GM18870 (cell line): ENCODE measurements around the gene PRKAG2.

Experiments used
- ATAC-seq: cut with Tn5 transposase; IDR thresholded peaks from one replicate; pipeline ENCODE4 v1.9.1; 2021; ENCODE audit warnings: moderate library complexity; ENCODE audit not compliant: unreplicated experiment

Gene PRKAG2

GRCh38 chr7:151608031-151608551, 268.8 kb downstream of the PRKAG2 start:
- no peak for ATAC-seq

- no peak for ATAC-seq
Measured at GRCh38 chr7:151607464-151607867, 269.4 kb downstream of the PRKAG2 start.

GRCh38 chr7:151603951-151604350, 273.0 kb downstream of the PRKAG2 start:
- ATAC-seq, result no peak

GRCh38 chr7:151601521-151602305, 275.2 kb downstream of the PRKAG2 start:
- ATAC-seq, result no peak

DNA sequence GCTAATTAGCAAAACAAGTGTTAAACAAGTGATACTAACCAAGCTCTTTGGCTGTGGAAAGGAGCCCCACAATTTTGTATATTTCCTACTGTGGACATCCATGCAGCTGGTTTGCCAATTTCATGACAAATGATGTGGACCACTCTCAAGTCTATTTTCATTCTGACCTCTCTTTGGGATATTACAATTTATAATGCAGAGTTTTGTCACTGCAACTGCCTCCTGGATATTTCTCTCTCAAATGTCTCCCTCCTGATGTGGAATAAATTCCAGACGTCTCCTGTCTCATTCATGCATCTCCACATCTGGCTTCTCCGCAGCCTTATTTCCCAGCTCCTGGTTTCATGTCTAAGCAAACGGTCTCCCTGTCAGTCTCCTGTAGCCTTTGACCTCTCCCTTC, 276.6 kb downstream of the PRKAG2 start:
- ATAC-seq, result no peak

GRCh38 chr7:151599401-151600227, 277.3 kb downstream of the PRKAG2 start:
- ATAC-seq, result no peak

- no peak for ATAC-seq
Measured at GRCh38 chr7:151597541-151598444, 279.1 kb downstream of the PRKAG2 start.

DNA sequence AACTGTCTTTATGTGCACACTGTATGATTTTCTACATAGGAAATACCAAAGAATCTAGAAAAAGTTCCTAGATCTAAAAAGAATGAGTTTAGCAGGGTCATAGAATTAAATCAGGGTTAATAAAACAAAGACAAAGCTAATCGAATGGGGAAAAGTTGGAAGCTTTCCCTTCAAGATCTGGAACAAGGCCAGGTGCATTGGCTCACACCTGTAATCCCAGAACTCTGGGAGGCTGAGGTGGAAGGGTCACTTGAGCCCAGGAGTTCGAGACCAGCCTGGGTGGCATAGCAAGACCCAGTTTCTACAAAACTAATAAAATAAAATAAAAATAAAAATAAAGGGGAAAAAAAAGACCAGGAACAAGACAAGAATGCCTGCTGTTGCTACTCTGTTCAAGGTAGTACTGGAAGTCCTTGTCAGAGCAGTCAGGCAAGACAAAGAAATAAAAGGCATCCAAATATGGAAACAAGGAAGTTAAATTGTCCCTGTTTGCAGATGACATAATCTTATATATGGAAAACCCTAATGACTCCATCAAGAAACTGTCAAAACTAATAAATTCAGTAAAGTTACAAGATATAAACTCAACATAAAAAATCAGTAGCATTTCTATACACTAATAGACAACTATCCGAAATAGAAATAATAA, 281.1 kb downstream of the PRKAG2 start:
- no peak for ATAC-seq

GRCh38 chr7:151592868-151593486, 283.9 kb downstream of the PRKAG2 start:
- ATAC-seq, result no peak

DNA sequence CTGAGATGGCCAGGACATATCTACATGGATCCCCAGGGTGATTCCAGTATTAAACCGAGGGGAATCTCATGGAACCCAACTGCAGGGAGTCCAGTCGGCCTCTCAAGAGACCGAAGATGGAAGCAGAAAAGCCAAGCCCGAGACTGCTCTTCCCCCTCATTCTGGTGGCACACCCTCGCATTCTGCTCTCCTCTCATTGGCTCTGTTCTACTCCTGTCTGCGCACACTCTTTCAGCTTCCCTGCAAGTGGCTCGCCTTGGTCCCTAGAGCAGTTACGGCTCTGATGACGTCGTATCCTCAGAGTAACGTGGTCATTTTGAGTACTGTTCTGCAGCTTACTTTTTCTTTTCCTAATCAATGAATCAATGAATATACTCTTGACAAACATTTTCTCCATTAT, 284.6 kb downstream of the PRKAG2 start:
- no peak for ATAC-seq

GRCh38 chr7:151591866-151592265, 285.0 kb downstream of the PRKAG2 start:
- ATAC-seq, result no peak

DNA sequence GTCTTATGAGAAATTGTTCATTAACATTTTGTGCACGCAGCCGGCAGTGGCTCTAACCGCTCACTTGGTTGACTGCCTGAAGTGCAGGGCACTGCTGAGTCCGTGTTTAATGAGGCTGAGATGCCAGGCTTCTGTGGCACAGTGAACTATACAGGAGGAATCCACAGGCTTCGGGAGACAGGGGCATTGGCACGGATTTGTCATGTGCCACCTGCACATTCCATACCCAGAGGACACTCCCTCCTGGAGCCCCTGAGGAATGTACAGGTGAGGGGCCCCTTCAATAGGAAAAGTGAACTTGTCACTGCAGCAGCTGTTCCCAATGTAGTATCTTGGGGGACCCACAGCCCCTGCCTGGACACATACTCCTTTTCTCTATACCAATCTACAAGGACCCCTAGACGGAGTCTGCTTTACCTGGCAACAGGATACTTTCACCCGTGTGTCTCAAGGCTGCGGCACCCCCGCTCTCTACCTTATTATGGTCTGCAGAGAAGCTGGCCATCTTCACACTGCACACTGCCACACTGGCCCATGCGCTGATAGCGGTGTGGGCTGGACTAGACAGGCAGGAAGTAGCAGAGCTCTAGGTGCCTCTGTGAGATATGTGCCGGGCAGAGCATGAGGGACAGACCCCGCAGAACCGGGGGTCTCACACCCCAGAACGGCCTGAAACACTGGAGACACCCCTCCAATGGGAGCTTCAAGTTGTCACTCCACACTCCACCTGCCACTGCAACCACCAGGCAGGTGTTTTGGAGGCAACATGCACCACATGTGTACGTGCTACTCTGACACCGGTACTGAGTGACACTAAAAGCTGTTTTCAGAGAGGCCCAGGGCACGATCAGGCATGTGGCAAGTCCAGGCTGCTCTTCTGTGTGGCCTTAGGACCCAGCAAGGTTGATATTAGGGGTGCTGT, 285.8 kb downstream of the PRKAG2 start:
- ATAC-seq, result no peak

GRCh38 chr7:151590071-151590849, 286.7 kb downstream of the PRKAG2 start:
- no peak for ATAC-seq

GRCh38 chr7:151588982-151589381, 287.9 kb downstream of the PRKAG2 start:
- ATAC-seq, result no peak

DNA sequence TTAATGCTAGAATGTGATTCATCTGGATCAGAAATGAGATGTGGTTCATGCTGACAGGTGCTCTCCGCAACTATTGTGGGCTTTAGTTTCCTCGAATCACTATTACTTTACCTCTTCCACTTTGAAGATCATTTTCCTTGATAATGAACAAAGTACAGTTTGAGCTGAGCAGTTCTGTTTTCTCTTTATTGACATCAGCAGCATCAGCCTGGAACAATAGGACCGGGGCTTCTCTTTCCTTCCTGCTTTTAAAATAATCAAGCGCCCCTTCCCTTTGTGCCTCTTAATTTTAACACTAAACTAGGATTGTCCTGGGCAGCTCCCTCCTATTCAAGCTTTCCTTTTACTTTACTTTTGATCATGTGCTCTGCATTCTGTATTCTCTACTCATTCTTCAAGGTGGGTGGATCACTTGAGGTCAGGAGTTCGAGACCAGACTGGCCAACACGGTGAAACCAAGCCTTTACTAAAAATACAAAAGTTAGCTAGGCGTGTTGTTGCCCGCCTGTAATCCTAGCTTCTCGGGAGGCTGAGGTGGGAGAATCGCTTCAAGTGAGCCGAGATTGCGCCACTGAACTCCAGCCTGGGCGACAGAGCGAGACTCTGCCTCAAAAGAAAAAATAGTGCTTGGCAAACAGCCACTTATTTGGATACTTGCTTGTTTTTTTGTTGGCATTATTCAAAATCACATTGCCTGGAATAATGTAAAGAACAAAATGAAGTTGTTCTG, 290.2 kb downstream of the PRKAG2 start:
- no peak for ATAC-seq

DNA sequence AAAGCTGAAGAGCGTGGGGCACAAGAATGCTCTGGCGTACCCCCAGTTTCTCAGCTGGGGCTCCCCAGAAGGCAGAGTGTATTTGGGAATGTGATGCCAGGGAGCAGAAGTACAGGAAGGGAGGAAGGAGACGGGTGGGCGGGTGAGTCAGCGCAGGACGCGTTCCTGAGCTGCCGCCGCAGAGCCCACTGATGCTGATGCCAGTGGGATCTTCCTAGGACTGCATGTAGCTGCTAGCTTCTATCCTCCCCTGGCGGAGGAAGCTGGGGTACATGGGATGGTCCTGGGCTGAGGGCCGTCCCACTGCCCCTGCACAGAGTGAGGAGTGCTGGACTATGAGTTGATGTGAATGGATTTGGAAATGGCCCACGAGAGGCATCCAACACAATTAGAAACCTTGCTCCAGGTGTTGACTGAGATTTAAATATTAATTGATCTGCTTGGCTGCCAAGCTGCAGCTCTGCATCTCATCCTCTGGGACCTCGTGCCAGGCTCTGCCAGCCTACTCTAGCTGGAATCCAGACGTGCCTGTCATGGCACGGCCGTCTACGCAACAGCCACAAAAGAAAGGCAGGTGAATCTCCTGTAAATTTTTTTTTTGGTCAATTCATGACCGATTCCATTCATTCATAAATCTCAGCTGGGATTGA, 291.0 kb downstream of the PRKAG2 start:
- ATAC-seq, result no peak

DNA sequence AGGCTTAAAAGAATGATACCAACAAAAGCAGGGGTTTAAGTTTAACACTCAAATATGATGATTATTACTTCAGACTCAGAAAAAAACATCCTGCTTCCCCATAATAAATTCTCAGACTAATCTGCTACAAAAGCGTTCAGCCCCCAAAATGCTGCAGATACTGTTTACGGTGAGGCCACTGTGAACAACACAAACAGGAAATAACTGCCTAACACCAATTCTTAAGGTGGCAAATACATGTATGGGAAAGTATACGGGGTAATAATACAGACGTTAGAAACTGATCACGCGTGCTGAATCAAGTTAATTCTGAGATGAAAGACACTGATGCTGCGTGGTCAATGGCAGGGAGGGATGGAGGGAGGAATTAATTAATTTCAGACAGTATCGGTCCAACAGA, 295.2 kb downstream of the PRKAG2 start:
- ATAC-seq, result no peak
